HEK293T (cell line): ENCODE results near the gene VENTX.

Experiments used
- ARNT ChIP-seq: fragments of 450-650 bp; IDR thresholded peaks from 2 replicates; pipeline ENCODE4 v1.6.1; 2017; ENCODE audit warnings: mild to moderate bottlenecking
- BHLHE40 ChIP-seq: fragments of 450-650 bp; IDR thresholded peaks from 2 replicates; pipeline ENCODE4 v1.6.1; 2016; ENCODE audit warnings: mild to moderate bottlenecking, moderate library complexity, borderline replicate concordance
- CTBP1 ChIP-seq: fragments of 450-650 bp; IDR thresholded peaks from 2 replicates; pipeline ENCODE4 v1.6.1; 2016; ENCODE audit warnings: borderline replicate concordance
- ELF4 ChIP-seq: fragments of 450-650 bp; IDR thresholded peaks from 2 replicates; pipeline ENCODE4 v1.6.1; 2017; ENCODE audit warnings: antibody characterized with exemption
- FOXA1 ChIP-seq: fragments of 450-650 bp; IDR thresholded peaks from 2 replicates; pipeline ENCODE4 v1.6.1; 2016; ENCODE audit warnings: mild to moderate bottlenecking
- FOXM1 ChIP-seq: fragments of 450-650 bp; IDR thresholded peaks from 2 replicates; pipeline ENCODE4 v1.6.1; 2017; ENCODE audit warnings: mild to moderate bottlenecking, borderline replicate concordance
- NFRKB ChIP-seq: fragments of 450-650 bp; IDR thresholded peaks from 2 replicates; pipeline ENCODE4 v1.6.1; 2016; ENCODE audit warnings: mild to moderate bottlenecking, moderate library complexity
- SP1 ChIP-seq: fragments of 450-650 bp; IDR thresholded peaks from 2 replicates; pipeline ENCODE4 v1.6.1; 2017
- SUZ12 ChIP-seq: fragments of 450-650 bp; IDR thresholded peaks from 2 replicates; pipeline ENCODE4 v1.6.1; 2016; ENCODE audit warnings: mild to moderate bottlenecking
- TARDBP ChIP-seq: fragments of 450-650 bp; IDR thresholded peaks from 2 replicates; pipeline ENCODE4 v1.6.1; 2016

DNA sequence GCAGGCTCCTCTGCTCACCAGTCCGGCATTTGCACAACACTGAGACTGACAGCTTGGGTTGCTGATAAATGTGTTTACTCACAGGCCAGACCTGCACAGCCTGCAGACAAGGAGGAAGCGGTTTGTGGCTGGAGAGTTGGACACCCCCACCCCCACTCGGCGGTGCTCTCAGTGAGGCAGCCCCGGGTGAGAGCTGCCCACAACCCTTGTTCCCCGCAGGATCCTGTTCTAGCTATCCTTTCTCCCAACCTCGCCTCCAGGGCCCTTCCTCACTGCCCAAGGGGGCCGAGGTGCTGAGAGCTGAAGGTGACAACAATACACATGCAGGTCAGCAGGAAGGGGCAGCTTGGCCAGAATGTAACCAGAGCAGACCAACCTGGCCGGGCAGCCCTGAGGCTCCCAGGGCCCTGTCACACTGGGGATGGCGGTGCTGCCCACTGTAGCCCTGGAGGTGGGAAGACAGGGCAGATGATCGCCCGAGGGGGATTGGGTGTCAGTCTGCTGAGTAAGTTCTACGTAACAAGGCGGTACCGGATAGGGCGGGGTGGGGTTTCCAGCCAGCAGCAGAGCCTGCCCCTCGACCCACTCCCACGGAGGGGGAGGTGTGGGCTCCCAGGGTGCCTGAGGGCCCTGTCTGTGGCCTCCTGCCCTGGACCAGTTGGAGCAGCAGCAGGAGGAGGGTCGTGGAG is 41.1 kb downstream of the VENTX start:
- TF ChIP-seq ARNT, result no peak
- TF ChIP-seq FOXM1, result no peak
- TF ChIP-seq SP1, result no peak
- TF ChIP-seq CTBP1, result no peak
- no peak for TF ChIP-seq ELF4
- TF ChIP-seq FOXA1, result no peak
- no peak for TF ChIP-seq SUZ12
- TF ChIP-seq BHLHE40, result no peak
- no peak for TF ChIP-seq NFRKB
- TF ChIP-seq TARDBP, result no peak
